ENCODE data around the gene CEP97. TPM values are rescaled to one million over a fixed set of nuclear protein-coding genes. Genes with fewer than 3 reads are reported as not detected.
"Not testable (repeated sequence)": the region's sequence is repeated elsewhere in the genome, so short reads cannot be mapped to it uniquely, and the experiment has no call there.

Gene CEP97
- total RNA-seq, 2 experiments from 2014 or later, result 18.1 to 20.0 TPM

- no peaks in the 10 kb centered on the region for H3K9me3 Mint-ChIP-seq (ENCODE audit: low read depth)
- POLR2A ChIA-PET, result interaction anchor here (0.6 to 3.4 kb wide), 9 partner anchors 9 to 827 kb away, joined by 3 to 34 read pairs (median 5); partner anchors contain the start of genes CEP97, NFKBIZ and ZBTB11
- H3K4me3 Mint-ChIP-seq, result peak overlapping the region; percentile 100
- peak overlapping the region; percentile 99 for H3K27ac Mint-ChIP-seq
- ATAC-seq (no peak), DNase-seq (no peak)
- CTCF ChIA-PET, result interaction anchor here (1.6 to 8.5 kb wide), 2 partner anchors 10 to 23 kb away, joined by 6 to 56 read pairs; partner anchors contain the start of gene ZBTB11
- H3K4me1 Mint-ChIP-seq, result peaks cover 45% of the 10 kb centered on the region
- intact Hi-C loops (cut with DNase I, micrococcal nuclease), result loop anchor here (1.0 to 5.0 kb wide), 10 partner anchors 9 to 851 kb away; partner anchors contain the start of genes CEP97 (in 2 of the 2), NXPE3 (in 2 of the 2), ZBTB11 (in 2 of the 2) and NFKBIZ (in 1 of the 2)
- H3K36me3 Mint-ChIP-seq (ENCODE audit: low read depth), result peaks cover 50% of the 10 kb centered on the region
- no peaks in the 10 kb centered on the region for H3K27me3 Mint-ChIP-seq
Measured at GRCh38 chr3:101685870-101686307, 38.5 kb upstream of the CEP97 start.

GRCh38 chr3:101687142-101687931, 37.1 kb upstream of the CEP97 start:
- intact Hi-C loops (cut with DNase I, micrococcal nuclease), result loop anchor here (2.0 to 5.0 kb wide), 5 partner anchors 91 to 850 kb away; partner anchors contain the start of genes NFKBIZ (in 1 of the 2) and NXPE3 (in 1 of the 2)
- peak overlapping the region; percentile 100 for H3K4me3 Mint-ChIP-seq
- no peak for DNase-seq
- no peaks in the 10 kb centered on the region for H3K27me3 Mint-ChIP-seq
- peaks cover 36% of the 10 kb centered on the region for H3K36me3 Mint-ChIP-seq (ENCODE audit: low read depth)
- ChIA-PET POLR2A (interaction anchor here (0.6 to 3.4 kb wide), 5 partner anchors 11 to 169 kb away, joined by 3 to 34 read pairs (median 8); partner anchors contain the start of genes CEP97, PCNP and ZBTB11), CTCF (interaction anchor here (0.7 to 8.5 kb wide), 4 partner anchors 12 to 137 kb away, joined by 3 to 56 read pairs (median 6); partner anchors contain the start of genes CEP97 and ZBTB11)
- no peaks in the 10 kb centered on the region for H3K9me3 Mint-ChIP-seq (ENCODE audit: low read depth)
- H3K27ac Mint-ChIP-seq, result peak overlapping the region; percentile 99
- ATAC-seq, result no peak
- peaks cover 35% of the 10 kb centered on the region for H3K4me1 Mint-ChIP-seq

- no peak overlapping the region for H3K4me3 Mint-ChIP-seq
- peaks cover 28% of the 10 kb centered on the region for H3K4me1 Mint-ChIP-seq
- peaks cover 22% of the 10 kb centered on the region for H3K36me3 Mint-ChIP-seq (ENCODE audit: low read depth)
- no peaks in the 10 kb centered on the region for H3K27me3 Mint-ChIP-seq
- peak overlapping the region; percentile 43 for H3K27ac Mint-ChIP-seq
- CTCF ChIA-PET, result interaction anchor here (1.3 to 8.5 kb wide), 2 partner anchors 14 to 133 kb away, joined by 3 to 56 read pairs; partner anchors contain the start of gene ZBTB11
- ATAC-seq (no peak), DNase-seq (no peak)
- POLR2A ChIA-PET, result no interaction called here
- intact Hi-C loops (cut with DNase I, micrococcal nuclease), result loop anchor here in 1 of 2 experiments (5.0 kb wide), 2 partner anchors 248 to 848 kb away; no protein-coding TSS in a partner anchor
- H3K9me3 Mint-ChIP-seq (ENCODE audit: low read depth), result no peaks in the 10 kb centered on the region
Measured at GRCh38 chr3:101689286-101689685, 35.1 kb upstream of the CEP97 start.

- Mint-ChIP-seq H3K4me1 (peaks cover 25% of the 10 kb centered on the region), H3K36me3 (ENCODE audit: low read depth) (peaks cover 7% of the 10 kb centered on the region), H3K4me3 (no peak overlapping the region), H3K9me3 (ENCODE audit: low read depth) (no peaks in the 10 kb centered on the region), H3K27ac (peak overlapping the region; percentile 30), H3K27me3 (no peaks in the 10 kb centered on the region)
- DNase-seq, result peak; percentile 55
- ChIA-PET CTCF (interaction anchor here (0.6 to 8.5 kb wide), 4 partner anchors 11 to 88 kb away, joined by 3 to 56 read pairs (median 3); partner anchors contain the start of genes CEP97, NXPE3 and ZBTB11), POLR2A (no interaction called here)
- intact Hi-C loops (cut with DNase I, micrococcal nuclease), result no loop called here
- peak; percentile 36 for ATAC-seq
Measured at GRCh38 chr3:101690972-101691371, 33.4 kb upstream of the CEP97 start.

- H3K27ac Mint-ChIP-seq; intact Hi-C loops (cut with DNase I, micrococcal nuclease); H3K36me3 Mint-ChIP-seq (ENCODE audit: low read depth); ATAC-seq; H3K27me3 Mint-ChIP-seq; H3K4me3 Mint-ChIP-seq; DNase-seq; POLR2A ChIA-PET; H3K9me3 Mint-ChIP-seq (ENCODE audit: low read depth): not testable (repeated sequence)
- CTCF ChIA-PET, result interaction anchor here (0.7 to 8.5 kb wide), 2 partner anchors 16 to 57 kb away, joined by 4 to 56 read pairs; partner anchors contain the start of gene ZBTB11
- H3K4me1 Mint-ChIP-seq, result peaks cover 25% of the 10 kb centered on the region
Measured at GRCh38 chr3:101691685-101692671, 32.4 kb upstream of the CEP97 start.

- peak; percentile 64 for DNase-seq
- H3K9me3 Mint-ChIP-seq (ENCODE audit: low read depth); H3K27ac Mint-ChIP-seq; intact Hi-C loops (cut with DNase I, micrococcal nuclease); H3K4me3 Mint-ChIP-seq; POLR2A ChIA-PET; H3K36me3 Mint-ChIP-seq (ENCODE audit: low read depth); CTCF ChIA-PET; H3K27me3 Mint-ChIP-seq: not testable (repeated sequence)
- H3K4me1 Mint-ChIP-seq, result peaks cover 17% of the 10 kb centered on the region
- peak; percentile 79 for ATAC-seq
Measured at GRCh38 chr3:101693540-101693939, 30.9 kb upstream of the CEP97 start.

GRCh38 chr3:101694836-101695235, 29.6 kb upstream of the CEP97 start:
- H3K4me1 Mint-ChIP-seq, result peaks cover 12% of the 10 kb centered on the region
- H3K27me3 Mint-ChIP-seq; H3K27ac Mint-ChIP-seq; ATAC-seq; H3K9me3 Mint-ChIP-seq (ENCODE audit: low read depth); H3K36me3 Mint-ChIP-seq (ENCODE audit: low read depth); POLR2A ChIA-PET; DNase-seq; H3K4me3 Mint-ChIP-seq: not testable (repeated sequence)
- intact Hi-C loops (cut with DNase I, micrococcal nuclease), result loop anchor here (1.0 to 5.0 kb wide), 5 partner anchors 29 to 842 kb away; partner anchors contain the start of gene CEP97 (in 1 of the 2)
- CTCF ChIA-PET, result interaction anchor here (1.3 to 2.0 kb wide), 2 partner anchors 13 to 23 kb away, joined by 3 to 15 read pairs; no protein-coding TSS in a partner anchor

GRCh38 chr3:101695779-101696372, 28.5 kb upstream of the CEP97 start:
- no peak overlapping the region for H3K4me3 Mint-ChIP-seq
- intact Hi-C loops (cut with DNase I, micrococcal nuclease), result loop anchor here (1.0 to 5.0 kb wide), 6 partner anchors 28 to 841 kb away; partner anchors contain the start of gene CEP97 (in 1 of the 2)
- H3K4me1 Mint-ChIP-seq, result peaks cover 7% of the 10 kb centered on the region
- CTCF ChIA-PET, result interaction anchor here (0.7 to 2.0 kb wide), 4 partner anchors 12 to 609 kb away, joined by 3 to 15 read pairs (median 4); no protein-coding TSS in a partner anchor
- no peak overlapping the region for H3K27ac Mint-ChIP-seq
- no peaks in the 10 kb centered on the region for H3K27me3 Mint-ChIP-seq
- POLR2A ChIA-PET, result no interaction called here
- DNase-seq (peak; percentile 48), ATAC-seq (no peak)
- no peaks in the 10 kb centered on the region for H3K36me3 Mint-ChIP-seq (ENCODE audit: low read depth)
- no peaks in the 10 kb centered on the region for H3K9me3 Mint-ChIP-seq (ENCODE audit: low read depth)

- H3K36me3 Mint-ChIP-seq (ENCODE audit: low read depth), result no peaks in the 10 kb centered on the region
- intact Hi-C loops (cut with DNase I, micrococcal nuclease), result no loop called here
- ATAC-seq, result no peak
- no peak for DNase-seq
- no peak overlapping the region for H3K27ac Mint-ChIP-seq
- H3K4me3 Mint-ChIP-seq, result no peak overlapping the region
- H3K27me3 Mint-ChIP-seq, result no peaks in the 10 kb centered on the region
- ChIA-PET POLR2A (no interaction called here), CTCF (no interaction called here)
- no peaks in the 10 kb centered on the region for H3K4me1 Mint-ChIP-seq
- H3K9me3 Mint-ChIP-seq (ENCODE audit: low read depth), result no peaks in the 10 kb centered on the region
Measured at GRCh38 chr3:101701696-101702634, 22.4 kb upstream of the CEP97 start.

Data from activated CD4-positive, alpha-beta T cell treated with anti-CD3 and anti-CD28 coated beads for 36 hours (primary cell).